IMR-90 (cell line): Measurements from ENCODE around the gene INPP1. TPM values are rescaled to one million over a fixed set of nuclear protein-coding genes. Genes with fewer than 3 reads are reported as not detected.

Experiments
- ATAC-seq: fragments of 200-7000 bp; cut with Tn5 transposase; 2 replicates; pipeline ENCODE4 v1.9.1; 2020; ENCODE audit warnings: low read depth, mild to moderate bottlenecking, moderate library complexity
- BruUV-seq: library from RNA; stranded (reverse); fragments of 400-500 nt; replicated peaks from 2 replicates; lab custom pipeline; 2021; lab: Mats Ljungman, UMichigan
- CTCF ChIA-PET: fragments of 300-600 bp; formaldehyde crosslinking; extraction: SDS; loops from one replicate; lab custom pipeline; 2021; ENCODE audit warnings: antibody characterized with exemption; lab: Yijun Ruan, JAX
- POLR2A ChIA-PET: fragments of 300-600 bp; sonication (Branson Sonifier 250); formaldehyde crosslinking; loops from one replicate; lab custom pipeline; 2022; ENCODE audit warnings: antibody characterized with exemption; ENCODE audit not compliant: unreplicated experiment; lab: Charles Lee
- DNase-seq: peaks from one replicate; pipeline ENCODE4 v3.0.0; 2013
- H2AFZ ChIP-seq: replicated peaks from 2 replicates; pipeline ENCODE3; 2013; ENCODE audit warnings: low read length, mild to moderate bottlenecking; ENCODE audit not compliant: poor library complexity
- H2AK5ac ChIP-seq: 2 replicates; pipeline ENCODE4 v1.6.1; 2013; ENCODE audit warnings: low read depth, low read length, inconsistent platforms
- H2AK9ac ChIP-seq: replicated peaks from 2 replicates; pipeline ENCODE3; 2013; ENCODE audit warnings: mild to moderate bottlenecking, low read depth, low read length, moderate library complexity; ENCODE audit not compliant: poor library complexity
- H2BK120ac ChIP-seq: 2 replicates; pipeline ENCODE4 v1.6.1; 2013; ENCODE audit warnings: low read depth, low read length, inconsistent platforms
- H2BK15ac ChIP-seq: 3 replicates; pipeline ENCODE4 v1.6.1; 2013; ENCODE audit warnings: low read depth, low read length, inconsistent platforms
- H2BK20ac ChIP-seq: 2 replicates; pipeline ENCODE4 v1.6.1; 2013; ENCODE audit warnings: low read depth, mild to moderate bottlenecking, inconsistent platforms, low read length, moderate library complexity
- H2BK5ac ChIP-seq: 2 replicates; pipeline ENCODE4 v1.6.1; 2013; ENCODE audit warnings: mild to moderate bottlenecking, low read depth, low read length, inconsistent platforms; ENCODE audit not compliant: poor library complexity, severe bottlenecking
- H3K14ac ChIP-seq: replicated peaks from 2 replicates; pipeline ENCODE4 v1.6.1; 2013; ENCODE audit warnings: low read depth, low read length, inconsistent platforms
- H3K18ac ChIP-seq: 2 replicates; pipeline ENCODE4 v1.6.1; 2013; ENCODE audit warnings: low read depth, low read length, control low read depth
- H3K23ac ChIP-seq: 2 replicates; pipeline ENCODE4 v1.6.1; 2013; ENCODE audit warnings: low read depth, low read length, inconsistent platforms
- H3K27ac ChIP-seq: 2 replicates; pipeline ENCODE4 v1.5.1; 2013; ENCODE audit warnings: mild to moderate bottlenecking, control low read depth, low read length; ENCODE audit not compliant: insufficient read depth
- H3K27me3 ChIP-seq: 2 replicates; pipeline ENCODE4 v1.6.1; 2013; ENCODE audit warnings: low read length; ENCODE audit not compliant: control insufficient read depth, insufficient read depth
- H3K36me3 ChIP-seq: 2 replicates; pipeline ENCODE4 v1.6.1; 2013; ENCODE audit warnings: low read length, mixed read lengths; ENCODE audit not compliant: control insufficient read depth, insufficient read depth
- H3K4ac ChIP-seq: 2 replicates; pipeline ENCODE4 v1.6.1; 2013; ENCODE audit warnings: low read depth, low read length, inconsistent platforms
- H3K4me1 ChIP-seq: 2 replicates; pipeline ENCODE4 v1.6.1; 2013; ENCODE audit warnings: low read length, mixed read lengths; ENCODE audit not compliant: control insufficient read depth, insufficient read depth
- H3K4me2 ChIP-seq: 2 replicates; pipeline ENCODE4 v1.6.1; 2013; ENCODE audit warnings: low read depth, mild to moderate bottlenecking, control low read depth, low read length, moderate library complexity
- H3K4me3 ChIP-seq: 2 replicates; pipeline ENCODE4 v1.5.1; 2013; ENCODE audit warnings: low read depth, mild to moderate bottlenecking, control low read depth, low read length, moderate library complexity; ENCODE audit not compliant: insufficient read depth
- H3K56ac ChIP-seq: 2 replicates; pipeline ENCODE4 v1.6.1; 2013; ENCODE audit warnings: low read length, inconsistent platforms; ENCODE audit not compliant: insufficient read depth; ENCODE audit errors: extremely low read depth
- H3K79me1 ChIP-seq, 2 experiments: 2 replicates each; pipeline ENCODE4 v1.6.1; 2013; ENCODE audit warnings: low read length in 2 of 2, inconsistent platforms in 1 of 2, low read depth in 1 of 2
- H3K9ac ChIP-seq: 2 replicates; pipeline ENCODE4 v1.6.1; 2013; ENCODE audit warnings: low read depth, low read length, control low read depth
- H3K9me1 ChIP-seq: 2 replicates; pipeline ENCODE4 v1.6.1; 2013; ENCODE audit warnings: low read length, inconsistent platforms; ENCODE audit not compliant: insufficient read depth
- H3K9me3 ChIP-seq: 2 replicates; pipeline ENCODE4 v1.6.1; 2013; ENCODE audit warnings: low read length; ENCODE audit not compliant: control insufficient read depth, insufficient read depth
- H4K20me1 ChIP-seq: 2 replicates; pipeline ENCODE4 v1.6.1; 2013; ENCODE audit warnings: low read length, inconsistent platforms; ENCODE audit not compliant: insufficient read depth
- H4K5ac ChIP-seq: 2 replicates; pipeline ENCODE4 v1.6.1; 2013; ENCODE audit warnings: mild to moderate bottlenecking, low read depth, low read length, control low read depth
- H4K8ac ChIP-seq, 2 experiments: 2 replicates each; pipeline ENCODE4 v1.6.1; 2013; ENCODE audit warnings: low read depth in 2 of 2, low read length in 2 of 2, control low read depth in 1 of 2, inconsistent platforms in 1 of 2
- H4K91ac ChIP-seq: 2 replicates; pipeline ENCODE4 v1.6.1; 2013; ENCODE audit warnings: low read depth, low read length, inconsistent platforms; ENCODE audit not compliant: insufficient read depth
- BHLHE40 ChIP-seq: fragments of 150-350 bp; IDR thresholded peaks from 2 replicates; pipeline ENCODE4 v1.6.1; 2016; ENCODE audit warnings: mild to moderate bottlenecking, low read depth, low read length
- CEBPB ChIP-seq: IDR thresholded peaks from 2 replicates; pipeline ENCODE4 v1.6.1; 2012; ENCODE audit warnings: low read depth, low read length, improper control_type of control experiment
- CHD1 ChIP-seq: IDR thresholded peaks from 2 replicates; pipeline ENCODE4 v1.6.1; 2012; ENCODE audit warnings: low read depth, low read length, improper control_type of control experiment
- NFE2L2 ChIP-seq: fragments of 150-350 bp; IDR thresholded peaks from 2 replicates; pipeline ENCODE4 v1.6.1; 2016; ENCODE audit warnings: low read depth, mild to moderate bottlenecking, low read length
- POLR2A ChIP-seq: IDR thresholded peaks from 2 replicates; pipeline ENCODE4 v1.6.1; 2012; ENCODE audit warnings: mild to moderate bottlenecking, low read depth, low read length
- RAD21 ChIP-seq: IDR thresholded peaks from 2 replicates; pipeline ENCODE4 v1.6.1; 2012; ENCODE audit warnings: low read length, improper control_type of control experiment
- RCOR1 ChIP-seq: IDR thresholded peaks from 2 replicates; pipeline ENCODE4 v1.6.1; 2012; ENCODE audit warnings: mild to moderate bottlenecking, low read length, improper control_type of control experiment; ENCODE audit not compliant: insufficient replicate concordance
- SMC3 ChIP-seq: fragments of 150-350 bp; IDR thresholded peaks from 2 replicates; pipeline ENCODE4 v1.6.1; 2016; ENCODE audit warnings: low read depth, mild to moderate bottlenecking, antibody characterized with exemption, low read length, moderate library complexity
- WGBS, 2 experiments: methylation state at CpG; one replicate each; pipeline versions ENCODE4 v1.1.5 to v1.1.7; 2013; ENCODE audit warnings: missing lambda C conversion rate in 2 of 2; ENCODE audit not compliant: insufficient read length in 1 of 2; ENCODE audit errors: extremely low coverage in 2 of 2; 5-methylcytosine and 5-hydroxymethylcytosine counted together
- dilution Hi-C: fragments of 300-500 bp; cut with HindIII; formaldehyde crosslinking; loops from one replicate; pipeline ENCODE4 v1.14.3; 2018; ENCODE audit warnings: low sequenced_read_pairs; ENCODE audit not compliant: unreplicated experiment
- in situ Hi-C: fragments of 300-500 bp; cut with MboI; formaldehyde crosslinking; loops from 3 replicates; pipeline ENCODE4 v1.14.3; 2019; ENCODE audit warnings: low sequenced_read_pairs, inconsistent platforms, mixed read lengths
- intact Hi-C: fragments of 100-400 bp; cut with micrococcal nuclease; formaldehyde crosslinking; loops from 2 replicates; pipeline ENCODE4 v1.10.0; 2022
- polyA plus RNA-seq, 3 experiments: library from polyadenylated mRNA; depleted of rRNA; stranded (reverse); fragments of >200 nt; gene quantifications; 2 replicates each; pipeline ENCODE4 v1.2.3, GENCODE V29; 2012; ENCODE audit warnings: low replicate concordance in 1 of 3
- total RNA-seq: library from RNA; depleted of rRNA; stranded (reverse); fragments of >200 nt; gene quantifications from 2 replicates; pipeline ENCODE4 v1.2.3, GENCODE V29; 2012
- TF ChIP-seq, protein P1 (sequence below): fragments of 150-350 bp; IDR thresholded peaks from 2 replicates; pipeline ENCODE4 v1.6.1; 2016; ENCODE audit warnings: low read depth, mild to moderate bottlenecking, low read length, moderate library complexity, borderline replicate concordance
- TF ChIP-seq, protein P2 (sequence below): fragments of 150-350 bp; IDR thresholded peaks from 2 replicates; pipeline ENCODE4 v1.6.1; 2017; ENCODE audit warnings: mild to moderate bottlenecking, antibody characterized with exemption, low read length, low read depth

Gene INPP1
- total and polyA plus RNA-seq, 2 of the 4 experiments (the other 2 are of a cell fraction) = 4.1 to 10.1 TPM

DNA sequence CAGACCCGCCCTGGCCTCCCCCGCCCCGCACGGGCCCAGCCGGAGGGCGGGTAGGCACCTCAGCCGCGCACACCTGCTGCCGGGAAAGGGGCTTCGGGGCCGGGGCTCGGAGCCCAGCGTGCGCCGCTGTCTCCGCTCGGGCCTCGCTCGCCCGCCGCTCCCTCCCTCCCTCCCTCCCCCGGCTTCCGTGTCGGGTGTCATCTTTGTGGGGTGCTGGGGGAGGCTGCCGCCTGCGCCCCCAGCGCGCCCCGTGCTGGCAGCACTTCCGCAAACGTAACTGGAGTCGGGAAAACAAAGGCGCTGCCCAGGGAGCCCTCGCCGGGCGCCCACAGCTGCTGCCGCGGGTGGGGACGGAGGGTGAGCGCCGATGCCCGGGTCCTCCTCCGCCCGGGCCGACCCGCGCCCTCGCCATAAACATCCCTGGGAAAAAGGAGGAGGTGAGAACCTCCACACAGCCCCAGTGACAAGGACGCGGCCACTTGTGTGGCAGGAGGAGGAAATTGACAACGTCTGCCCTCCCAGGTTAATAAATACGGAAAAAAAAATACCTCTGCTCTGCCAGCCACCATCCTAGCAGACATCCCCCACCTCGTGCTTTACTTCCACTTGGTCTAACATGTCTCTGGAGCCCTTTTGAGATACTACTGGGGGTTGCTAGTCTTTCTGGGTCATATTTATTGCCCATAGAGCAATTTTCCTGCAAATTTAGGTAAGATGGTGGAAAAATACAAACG, 65.3 kb downstream of the INPP1 start:
- POLR2A ChIA-PET = no interaction called here
- peak overlapping the region; percentile 95 for H3K9ac ChIP-seq

More for the DNA sequence above, 65.3 kb downstream of the INPP1 start:
- no TSS peak for BruUV-seq
- ATAC-seq (peak; percentile 74), DNase-seq (no peak)
- TF ChIP-seq, protein P1, sequence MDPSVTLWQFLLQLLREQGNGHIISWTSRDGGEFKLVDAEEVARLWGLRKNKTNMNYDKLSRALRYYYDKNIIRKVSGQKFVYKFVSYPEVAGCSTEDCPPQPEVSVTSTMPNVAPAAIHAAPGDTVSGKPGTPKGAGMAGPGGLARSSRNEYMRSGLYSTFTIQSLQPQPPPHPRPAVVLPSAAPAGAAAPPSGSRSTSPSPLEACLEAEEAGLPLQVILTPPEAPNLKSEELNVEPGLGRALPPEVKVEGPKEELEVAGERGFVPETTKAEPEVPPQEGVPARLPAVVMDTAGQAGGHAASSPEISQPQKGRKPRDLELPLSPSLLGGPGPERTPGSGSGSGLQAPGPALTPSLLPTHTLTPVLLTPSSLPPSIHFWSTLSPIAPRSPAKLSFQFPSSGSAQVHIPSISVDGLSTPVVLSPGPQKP = no peak
- TF ChIP-seq RCOR1 (no peak), POLR2A (no peak), RAD21 (no peak), BHLHE40 (no peak), SMC3 (no peak), CHD1 (no peak), NFE2L2 (no peak), CEBPB (no peak)
- TF ChIP-seq, protein P2, sequence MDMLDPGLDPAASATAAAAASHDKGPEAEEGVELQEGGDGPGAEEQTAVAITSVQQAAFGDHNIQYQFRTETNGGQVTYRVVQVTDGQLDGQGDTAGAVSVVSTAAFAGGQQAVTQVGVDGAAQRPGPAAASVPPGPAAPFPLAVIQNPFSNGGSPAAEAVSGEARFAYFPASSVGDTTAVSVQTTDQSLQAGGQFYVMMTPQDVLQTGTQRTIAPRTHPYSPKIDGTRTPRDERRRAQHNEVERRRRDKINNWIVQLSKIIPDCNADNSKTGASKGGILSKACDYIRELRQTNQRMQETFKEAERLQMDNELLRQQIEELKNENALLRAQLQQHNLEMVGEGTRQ = no peak
- H2AK5ac ChIP-seq = no peak overlapping the region
- H2BK120ac ChIP-seq = peak overlapping the region; percentile 57; the same call in 1 of the 2 replicates
- H4K20me1 ChIP-seq = no peaks in the 10 kb centered on the region
- peak overlapping the region; percentile 100 for H3K4me2 ChIP-seq
- no peak overlapping the region for H2BK5ac ChIP-seq
- WGBS, 2 experiments = no CpG with 5 or more reads among the region's 54 CpGs
- in situ Hi-C loops (no loop called here), intact Hi-C loops (loop anchor here (5.0 kb wide), 2 partner anchors 59 to 89 kb away; no protein-coding TSS in a partner anchor), dilution Hi-C loops (no loop called here)
- no peaks in the 10 kb centered on the region for H3K79me1 ChIP-seq
- H3K18ac ChIP-seq = peak overlapping the region; percentile 94
- H3K56ac ChIP-seq = peak overlapping the region; percentile 39; the same call in 1 of the 2 replicates
- H2AK9ac ChIP-seq = peak overlapping the region; percentile 87
- peak overlapping the region; percentile 34; the same call in 1 of the 2 replicates for H3K27ac ChIP-seq
- H4K91ac ChIP-seq = no peak overlapping the region; the same call in 1 of the 2 replicates
- peaks cover 13% of the 10 kb centered on the region; the same call in 1 of the 2 replicates for H3K27me3 ChIP-seq
- H4K8ac ChIP-seq = peak overlapping the region in 1 of 2 experiments; percentile 68; a peak in 2 of 4 replicates
- no peaks in the 10 kb centered on the region for H3K9me3 ChIP-seq
- H3K9me1 ChIP-seq = no peaks in the 10 kb centered on the region
- H3K36me3 ChIP-seq = no peaks in the 10 kb centered on the region
- H4K5ac ChIP-seq = peak overlapping the region; percentile 94
- peak overlapping the region; percentile 99 for H3K4me3 ChIP-seq
- peak overlapping the region; percentile 95 for H2AFZ ChIP-seq
- no peak overlapping the region for H3K14ac ChIP-seq
- no peak overlapping the region for H2BK20ac ChIP-seq
- H3K4ac ChIP-seq = peak overlapping the region; percentile 35; the same call in 1 of the 2 replicates
- CTCF ChIA-PET = no interaction called here
- peak overlapping the region; percentile 87; the same call in 1 of the 2 replicates for H3K23ac ChIP-seq
- no peak overlapping the region for H2BK15ac ChIP-seq
- H3K4me1 ChIP-seq = peaks cover 2% of the 10 kb centered on the region; the same call in 1 of the 2 replicates
